ENCODE data around the gene SLC4A1.

GRCh38 chr17:44273607-44274006, 5.7 kb upstream of the SLC4A1 start:
- no peak for TF ChIP-seq CTCF (IDR thresholded peaks at IDR 0.05; ENCODE audit: low read depth, low read length, missing input control)
- no peak for TF ChIP-seq REST (IDR thresholded peaks at IDR 0.05)
- no peak for TF ChIP-seq YY1 (IDR thresholded peaks at IDR 0.05)
- no peak for TF ChIP-seq RAD21 (IDR thresholded peaks at IDR 0.05)
- no peak for TF ChIP-seq RXRA (IDR thresholded peaks at IDR 0.05)
- TF ChIP-seq MAX (IDR thresholded peaks at IDR 0.05): no peak
- TF ChIP-seq GABPA (IDR thresholded peaks at IDR 0.05 in 1 of 2, conservative IDR thresholded peaks at IDR 0.05 in 1 of 2): no peak
- no peak for TF ChIP-seq JUND (IDR thresholded peaks at IDR 0.05)
- no peak for TF ChIP-seq TAF1 (conservative IDR thresholded peaks at IDR 0.05)
- TF ChIP-seq SP1 (IDR thresholded peaks at IDR 0.05): no peak

Data from liver (tissue), 3 donors.